ENCODE data around the gene TSHR. TPM values are rescaled to one million over a fixed set of nuclear protein-coding genes. Genes with fewer than 3 reads are reported as not detected.
"Not testable (repeated sequence)": the region's sequence is repeated elsewhere in the genome, so short reads cannot be mapped to it uniquely, and the experiment has no call there.

TSHR gene
- total RNA-seq, 2 donors from 2014 or later, result 0.23 to 0.36 TPM

GRCh38 chr14:80946797-80947196 is 8.6 kb upstream of the TSHR start:
- no peaks in the 10 kb centered on the region for H3K4me1 ChIP-seq (replicated peaks)
- intact Hi-C loops (cut with DNase I), result no loop called here
- no peak overlapping the region for H3K4me3 ChIP-seq
- H3K9me3 ChIP-seq, result no peaks in the 10 kb centered on the region
- TF ChIP-seq CTCF (IDR thresholded peaks at IDR 0.05) (no peak), POLR2AphosphoS5 (IDR thresholded peaks at IDR 0.05) (no peak), POLR2A (IDR thresholded peaks at IDR 0.05) (no peak)
- no peaks in the 10 kb centered on the region for H3K36me3 ChIP-seq
- no peaks in the 10 kb centered on the region for H3K27me3 ChIP-seq (replicated peaks; ENCODE audit: insufficient read depth)
- DNase-seq (ENCODE audit: low spot score), result no peak
- H3K27ac ChIP-seq, result no peak overlapping the region
- 73% methylated on average over 4 of the region's 4 CpGs for WGBS

GRCh38 chr14:80948291-80948690 is 7.1 kb upstream of the TSHR start:
- no peaks in the 10 kb centered on the region for H3K27me3 ChIP-seq (replicated peaks; ENCODE audit: insufficient read depth)
- no peaks in the 10 kb centered on the region for H3K4me1 ChIP-seq (replicated peaks)
- DNase-seq (ENCODE audit: low spot score), result no peak
- no peak overlapping the region for H3K27ac ChIP-seq
- 34% methylated on average over 1 of the region's 1 CpG for WGBS
- no peak overlapping the region for H3K4me3 ChIP-seq
- intact Hi-C loops (cut with DNase I), result no loop called here
- H3K36me3 ChIP-seq, result no peaks in the 10 kb centered on the region
- TF ChIP-seq POLR2AphosphoS5 (IDR thresholded peaks at IDR 0.05) (no peak), CTCF (IDR thresholded peaks at IDR 0.05) (no peak), POLR2A (IDR thresholded peaks at IDR 0.05) (no peak)
- no peaks in the 10 kb centered on the region for H3K9me3 ChIP-seq

- no peak for TF ChIP-seq POLR2A (IDR thresholded peaks at IDR 0.05)
- no peak for TF ChIP-seq POLR2AphosphoS5 (IDR thresholded peaks at IDR 0.05)
- no peak for TF ChIP-seq CTCF (IDR thresholded peaks at IDR 0.05)
- Histone ChIP-seq H3K4me3 (no peak overlapping the region), H3K27me3 (replicated peaks; ENCODE audit: insufficient read depth) (peaks cover 3% of the 10 kb centered on the region), H3K9me3 (no peaks in the 10 kb centered on the region), H3K36me3 (no peaks in the 10 kb centered on the region), H3K27ac (no peak overlapping the region), H3K4me1 (replicated peaks) (no peaks in the 10 kb centered on the region)
- no peak for DNase-seq (ENCODE audit: low spot score)
- intact Hi-C loops (cut with DNase I), result loop anchor here (10.0 kb wide), 1 partner anchor 223 kb away; no protein-coding TSS in a partner anchor
- 88% methylated on average over 4 of the region's 4 CpGs for WGBS
Measured at GRCh38 chr14:80951491-80951890, 3.9 kb upstream of the TSHR start.

GRCh38 chr14:80953211-80953610 is 2.2 kb upstream of the TSHR start:
- 87% methylated on average over 18 of the region's 18 CpGs for WGBS

GRCh38 chr14:80954687-80955299 is 628 bp upstream of the TSHR start:
- TF ChIP-seq POLR2A (IDR thresholded peaks at IDR 0.05) (no peak), POLR2AphosphoS5 (IDR thresholded peaks at IDR 0.05) (peak; percentile 38), CTCF (IDR thresholded peaks at IDR 0.05) (peak; percentile 55 to 86 (median 75))
- DNase-seq (ENCODE audit: low spot score), result peak; percentile 70
- no peak overlapping the region for H3K27ac ChIP-seq

More at GRCh38 chr14:80953211-80953610, 2.2 kb upstream of the TSHR start:
- H3K9me3 ChIP-seq; H3K36me3 ChIP-seq; H3K4me1 ChIP-seq (replicated peaks); DNase-seq (ENCODE audit: low spot score); H3K27ac ChIP-seq; H3K4me3 ChIP-seq; H3K27me3 ChIP-seq (replicated peaks; ENCODE audit: insufficient read depth): not testable (repeated sequence)
- intact Hi-C loops (cut with DNase I), result loop anchor here (10.0 kb wide), 1 partner anchor 222 kb away; no protein-coding TSS in a partner anchor

More at GRCh38 chr14:80954687-80955299, 628 bp upstream of the TSHR start:
- Histone ChIP-seq H3K4me1 (replicated peaks) (no peaks in the 10 kb centered on the region), H3K4me3 (peak overlapping the region; percentile 24 to 37), H3K36me3 (no peaks in the 10 kb centered on the region), H3K27me3 (replicated peaks; ENCODE audit: insufficient read depth) (peaks cover 3% of the 10 kb centered on the region), H3K9me3 (no peaks in the 10 kb centered on the region)
- intact Hi-C loops (cut with DNase I), result loop anchor here (1.0 to 10.0 kb wide), 2 partner anchors 33 to 220 kb away; no protein-coding TSS in a partner anchor
- WGBS, result under 1% methylated on average over 22 of the region's 29 CpGs
